AG04450 (cell line): ENCODE data around the gene MED6. TPM values are rescaled to one million over a fixed set of nuclear protein-coding genes. Genes with fewer than 3 reads are reported as not detected.

Experiments
- CTCF ChIA-PET: fragments of 300-600, 350-600 bp; formaldehyde crosslinking; extraction: SDS; loops from one replicate; lab custom pipeline; 2022; ENCODE audit warnings: antibody characterized with exemption, inconsistent platforms; lab: Charles Lee
- POLR2A ChIA-PET: fragments of 350-600 bp; formaldehyde crosslinking; extraction: SDS; loops from one replicate; lab custom pipeline; 2021; ENCODE audit warnings: antibody characterized with exemption, inconsistent platforms; lab: Yijun Ruan, JAX
- DNase-seq: peaks from one replicate; pipeline ENCODE4 v3.0.0-alpha.2; 2011; ENCODE audit warnings: low read depth, low spot score
- H3K27ac ChIP-seq: one replicate; pipeline ENCODE4 v1.5.1; 2012; ENCODE audit warnings: low read depth, low read length, control low read depth
- H3K27me3 ChIP-seq: one replicate; pipeline ENCODE4 v1.6.0; 2012; ENCODE audit warnings: low read length; ENCODE audit not compliant: control insufficient read depth, insufficient read depth
- H3K4me3 ChIP-seq: 2 replicates; pipeline ENCODE4 v1.5.1; 2011; ENCODE audit warnings: mild to moderate bottlenecking, low read depth, low read length, control low read depth
- H3K9me3 ChIP-seq: 2 replicates; pipeline ENCODE4 v1.5.1; 2012; ENCODE audit warnings: low read length; ENCODE audit not compliant: control insufficient read depth, insufficient read depth
- CTCF ChIP-seq: IDR thresholded peaks from 2 replicates; pipeline ENCODE4 v1.5.1; 2011; ENCODE audit warnings: low read depth, low read length, control low read depth, inconsistent platforms
- polyA plus RNA-seq: library from polyadenylated mRNA; depleted of rRNA; stranded (reverse); fragments of >200 nt; gene quantifications from 2 replicates; pipeline ENCODE4 v1.2.3, GENCODE V29; 2011

MED6 gene
- polyA plus RNA-seq, 1 experiment: 48.2 TPM

GRCh38 chr14:70585231-70585630 lies 15.2 kb downstream of the MED6 start:
- Histone ChIP-seq H3K9me3 (no peaks in the 10 kb centered on the region), H3K27me3 (no peaks in the 10 kb centered on the region), H3K27ac (no peak overlapping the region), H3K4me3 (no peak overlapping the region)
- peak; percentile 14 for TF ChIP-seq CTCF
- no peak for DNase-seq
- ChIA-PET POLR2A (no interaction called here), CTCF (interaction anchor here (0.6 to 1.2 kb wide), 3 partner anchors 9 to 232 kb away, joined by 3 read pairs; no protein-coding TSS in a partner anchor)

- Histone ChIP-seq H3K27me3 (no peaks in the 10 kb centered on the region), H3K9me3 (no peaks in the 10 kb centered on the region), H3K4me3 (no peak overlapping the region), H3K27ac (no peak overlapping the region)
- CTCF ChIA-PET: no interaction called here
- no peak for TF ChIP-seq CTCF
- no peak for DNase-seq
- POLR2A ChIA-PET: no interaction called here
Observed at GRCh38 chr14:70576891-70577290, 23.6 kb downstream of the MED6 start.

GRCh38 chr14:70573050-70573449 lies 27.4 kb downstream of the MED6 start:
- no peak for TF ChIP-seq CTCF
- no peak for DNase-seq
- Histone ChIP-seq H3K9me3 (no peaks in the 10 kb centered on the region), H3K27ac (no peak overlapping the region), H3K4me3 (no peak overlapping the region), H3K27me3 (no peaks in the 10 kb centered on the region)
- CTCF ChIA-PET: no interaction called here
- POLR2A ChIA-PET: no interaction called here

- Histone ChIP-seq H3K27me3 (no peaks in the 10 kb centered on the region), H3K9me3 (no peaks in the 10 kb centered on the region), H3K4me3 (no peak overlapping the region), H3K27ac (no peak overlapping the region)
- POLR2A ChIA-PET: no interaction called here
- no peak for TF ChIP-seq CTCF
- CTCF ChIA-PET: no interaction called here
- DNase-seq: no peak
Observed at GRCh38 chr14:70571139-70571538, 29.3 kb downstream of the MED6 start.

- H3K4me3 ChIP-seq: no peak overlapping the region
- CTCF ChIA-PET: interaction anchor here (1.4 to 1.7 kb wide), 2 partner anchors 25 to 480 kb away, joined by 3 to 13 read pairs; no protein-coding TSS in a partner anchor
- H3K27me3 ChIP-seq: no peaks in the 10 kb centered on the region
- TF ChIP-seq CTCF: peak; percentile 64
- no peak overlapping the region for H3K27ac ChIP-seq
- DNase-seq: peak; percentile 1
- POLR2A ChIA-PET: no interaction called here
- no peaks in the 10 kb centered on the region for H3K9me3 ChIP-seq
Observed at GRCh38 chr14:70567791-70568190, 32.7 kb downstream of the MED6 start.
